CD4-positive, alpha-beta T cell (primary cell): ENCODE data around the gene DNAL1. TPM values are rescaled to one million over a fixed set of nuclear protein-coding genes. Genes with fewer than 3 reads are reported as not detected.

Source experiments
- ATAC-seq: fragments of 200-7000 bp; cut with Tn5 transposase; one replicate; pipeline ENCODE4 v1.10.0; 2022; ENCODE audit warnings: mild to moderate bottlenecking; ENCODE audit not compliant: poor library complexity
- CTCF ChIA-PET: fragments of 350-600 bp; sonication (Branson Sonifier 250); formaldehyde crosslinking; loops from one replicate; lab custom pipeline; 2021; ENCODE audit warnings: antibody characterized with exemption, inconsistent platforms; lab: Charles Lee
- POLR2A ChIA-PET: fragments of 350-600 bp; sonication (Branson Sonifier 250); formaldehyde crosslinking; loops from one replicate; lab custom pipeline; 2021; ENCODE audit warnings: antibody characterized with exemption, inconsistent platforms; lab: Charles Lee
- DNase-seq, 14 experiments: peaks; one replicate each; pipeline ENCODE4 v3.0.0-alpha.2; 2013 to 2020; ENCODE audit warnings: mixed read lengths in 2 of 14
- H3K27ac ChIP-seq, 2 donors: one replicate each; pipeline versions ENCODE4 v1.5.1 to v1.7.0; 2013; ENCODE audit warnings: low read length in 2 of 2, low read depth in 1 of 2, mild to moderate bottlenecking in 1 of 2
- H3K27me3 ChIP-seq, 2 experiments: 1 replicate in 1 of 2; 2 replicates in 1 of 2; pipeline versions ENCODE4 v1.6.1 to v1.7.0; 2013; ENCODE audit warnings: low read length in 2 of 2, control low read depth in 1 of 2, mild to moderate bottlenecking in 1 of 2, moderate library complexity in 1 of 2; ENCODE audit not compliant: insufficient read depth in 2 of 2, control insufficient read depth in 1 of 2
- H3K36me3 ChIP-seq: one replicate; pipeline ENCODE4 v1.6.1; 2013; ENCODE audit warnings: low read length, control low read depth; ENCODE audit not compliant: insufficient read depth
- H3K4me1 ChIP-seq: one replicate; pipeline ENCODE4 v1.6.1; 2013; ENCODE audit warnings: low read length, control low read depth; ENCODE audit not compliant: insufficient read depth
- H3K4me3 ChIP-seq: one replicate; pipeline ENCODE4 v1.5.1; 2013; ENCODE audit warnings: mild to moderate bottlenecking, low read length, moderate library complexity
- H3K9me3 ChIP-seq, 2 experiments: 1 replicate in 1 of 2; 2 replicates in 1 of 2; pipeline versions ENCODE4 v1.6.1 to v1.7.0; 2013; ENCODE audit warnings: low read length in 2 of 2, mild to moderate bottlenecking in 2 of 2, control low read depth in 1 of 2, moderate library complexity in 1 of 2; ENCODE audit not compliant: control insufficient read depth in 1 of 2, insufficient read depth in 1 of 2
- H3K27ac Mint-ChIP-seq: one replicate; pipeline ENCODE4 v1.8.0; 2020; ENCODE audit warnings: mixed read lengths
- H3K27me3 Mint-ChIP-seq: one replicate; pipeline ENCODE4 v1.8.0; 2021; ENCODE audit warnings: mixed read lengths
- H3K36me3 Mint-ChIP-seq: one replicate; pipeline ENCODE4 v1.8.0; 2021; ENCODE audit warnings: low read depth, mixed read lengths
- H3K4me1 Mint-ChIP-seq: one replicate; pipeline ENCODE4 v1.8.0; 2021; ENCODE audit warnings: low read depth, mixed read lengths
- H3K4me3 Mint-ChIP-seq: one replicate; pipeline ENCODE4 v1.8.0; 2020; ENCODE audit warnings: mild to moderate bottlenecking, mixed read lengths
- H3K9me3 Mint-ChIP-seq: one replicate; pipeline ENCODE4 v1.8.0; 2020; ENCODE audit warnings: mixed read lengths
- CTCF ChIP-seq: fragments of 200-600 bp; IDR thresholded peaks from one replicate; pipeline ENCODE4 v1.8.0; 2022; ENCODE audit warnings: antibody characterized with exemption, mild to moderate bottlenecking
- intact Hi-C, 2 experiments: fragments of 100-400 bp; cut with DNase I in 1 of 2; cut with micrococcal nuclease in 1 of 2; formaldehyde crosslinking; loops; one replicate each; pipeline versions ENCODE4 v1.15.1 to v1.9.0; 2023 to 2025; cut with DNase I, micrococcal nuclease
- total RNA-seq, 174 experiments: library from RNA in 2 of 174; stranded (reverse) in 2 of 174; gene quantifications; one replicate each; pipeline ENCODE4 v1.2.3 and lab custom pipeline; 2021 to 2026

Gene DNAL1
- total RNA-seq, 2 experiments from 2014 or later, result 2.9 to 3.7 TPM

DNA sequence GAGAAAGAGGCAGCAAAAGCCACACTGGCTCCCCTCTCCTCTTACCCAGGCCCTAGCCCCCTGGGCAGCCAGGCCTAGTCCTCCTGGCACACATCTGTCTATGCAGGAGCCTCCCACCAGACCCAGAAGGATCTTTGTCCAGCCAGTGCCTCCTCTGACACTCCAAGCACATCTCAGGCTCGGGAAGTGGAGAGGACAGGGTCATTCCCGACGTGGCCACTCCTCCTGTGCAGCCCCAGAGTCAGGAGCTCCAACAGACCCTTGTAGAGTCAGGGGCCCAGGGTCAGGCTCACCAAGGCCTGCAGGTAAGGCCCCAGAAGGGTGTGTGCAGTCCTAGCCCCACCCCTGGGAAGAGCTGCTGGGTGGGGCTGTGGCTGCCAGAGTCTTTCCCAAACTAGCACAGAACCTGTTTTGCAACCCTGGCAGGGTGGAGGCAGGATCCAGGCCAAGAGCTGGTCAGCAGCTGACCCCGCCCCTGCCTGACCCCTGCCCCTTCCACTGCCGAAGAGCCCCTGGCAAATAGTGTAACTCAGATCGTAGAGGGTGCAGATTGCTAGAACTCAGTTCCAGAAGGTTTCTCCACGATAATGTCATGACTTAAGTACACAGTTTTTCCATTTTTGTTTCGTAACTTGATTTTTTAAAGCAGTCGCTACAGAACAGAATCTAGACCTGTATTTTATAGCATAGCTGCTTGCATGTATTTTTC is 96.0 kb downstream of the DNAL1 start:
- intact Hi-C loops, result loop anchor here (2.0 to 5.0 kb wide), 2 partner anchors 26 to 47 kb away; no protein-coding TSS in a partner anchor
- DNase-seq, result no peak
- H3K4me3 ChIP-seq, result peak overlapping the region; percentile 36
- H3K27me3 ChIP-seq, result no peaks in the 10 kb centered on the region
- peaks cover 58% of the 10 kb centered on the region for H3K4me1 Mint-ChIP-seq
- H3K9me3 Mint-ChIP-seq, result no peaks in the 10 kb centered on the region
- H3K36me3 ChIP-seq, result peaks cover 45% of the 10 kb centered on the region
- H3K27ac ChIP-seq, result peak overlapping the region; percentile 76 to 78
- CTCF ChIA-PET, result interaction anchor here (1.0 to 6.3 kb wide), 10 partner anchors 9 to 127 kb away, joined by 3 to 65 read pairs (median 6); a partner anchor contains a TSS
- H3K4me3 Mint-ChIP-seq, result peak overlapping the region; percentile 87
- POLR2A ChIA-PET, result interaction anchor here (0.7 to 9.8 kb wide), 12 partner anchors 9 to 111 kb away, joined by 3 to 282 read pairs (median 5); partner anchors contain the start of genes PNMA1 and PTGR2
- no peaks in the 10 kb centered on the region for H3K27me3 Mint-ChIP-seq
- peaks cover 30% of the 10 kb centered on the region for H3K36me3 Mint-ChIP-seq
- peak overlapping the region; percentile 99 for H3K27ac Mint-ChIP-seq
- H3K9me3 ChIP-seq, result no peaks in the 10 kb centered on the region
- ATAC-seq, result no peak
- TF ChIP-seq CTCF, result no peak
- H3K4me1 ChIP-seq, result peaks cover 77% of the 10 kb centered on the region

DNA sequence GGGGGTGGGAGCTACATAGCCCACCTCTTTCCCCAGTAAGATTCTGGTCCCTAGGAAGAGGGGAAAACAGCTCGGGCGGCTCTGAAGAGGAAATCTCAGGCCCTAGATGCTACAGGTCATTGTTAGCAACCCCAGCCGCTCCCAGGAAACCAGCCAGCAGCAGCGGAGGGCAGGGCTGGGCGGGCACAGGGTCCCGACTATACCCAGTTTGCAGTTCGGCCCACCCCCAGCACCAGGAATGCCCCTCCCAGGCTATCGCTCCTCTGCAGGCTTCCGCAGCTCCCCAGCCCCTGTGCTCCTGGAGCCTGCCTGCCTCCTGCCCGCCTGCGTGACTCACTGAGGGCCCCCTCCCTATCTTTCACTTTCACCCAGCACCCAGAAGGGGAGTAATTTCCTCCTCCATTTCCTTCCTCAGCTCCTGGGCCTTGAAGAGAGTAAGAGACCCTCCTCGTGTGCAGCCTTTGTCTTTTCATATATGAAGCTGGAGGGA is 96.6 kb downstream of the DNAL1 start:
- Mint-ChIP-seq H3K9me3 (no peaks in the 10 kb centered on the region), H3K4me3 (peak overlapping the region; percentile 87), H3K27me3 (no peaks in the 10 kb centered on the region), H3K36me3 (peaks cover 24% of the 10 kb centered on the region), H3K4me1 (peaks cover 65% of the 10 kb centered on the region), H3K27ac (peak overlapping the region; percentile 99)
- ATAC-seq (peak; percentile 79), DNase-seq (peak in 13 of 14 experiments; percentile 45 to 84 (median 65))
- peaks cover 40% of the 10 kb centered on the region for H3K36me3 ChIP-seq
- intact Hi-C loops, result loop anchor here (2.0 to 5.0 kb wide), 2 partner anchors 25 to 46 kb away; no protein-coding TSS in a partner anchor
- no peaks in the 10 kb centered on the region for H3K9me3 ChIP-seq
- H3K4me1 ChIP-seq, result peaks cover 83% of the 10 kb centered on the region
- CTCF ChIA-PET, result interaction anchor here (1.0 to 6.3 kb wide), 11 partner anchors 10 to 127 kb away, joined by 3 to 65 read pairs (median 5); a partner anchor contains a TSS
- peak overlapping the region; percentile 36 for H3K4me3 ChIP-seq
- POLR2A ChIA-PET, result interaction anchor here (0.6 to 9.8 kb wide), 15 partner anchors 12 to 145 kb away, joined by 3 to 282 read pairs (median 5); partner anchors contain the start of genes PNMA1, PTGR2 and ZNF410
- H3K27me3 ChIP-seq, result no peaks in the 10 kb centered on the region
- no peak for TF ChIP-seq CTCF
- H3K27ac ChIP-seq, result peak overlapping the region; percentile 76 to 78

DNA sequence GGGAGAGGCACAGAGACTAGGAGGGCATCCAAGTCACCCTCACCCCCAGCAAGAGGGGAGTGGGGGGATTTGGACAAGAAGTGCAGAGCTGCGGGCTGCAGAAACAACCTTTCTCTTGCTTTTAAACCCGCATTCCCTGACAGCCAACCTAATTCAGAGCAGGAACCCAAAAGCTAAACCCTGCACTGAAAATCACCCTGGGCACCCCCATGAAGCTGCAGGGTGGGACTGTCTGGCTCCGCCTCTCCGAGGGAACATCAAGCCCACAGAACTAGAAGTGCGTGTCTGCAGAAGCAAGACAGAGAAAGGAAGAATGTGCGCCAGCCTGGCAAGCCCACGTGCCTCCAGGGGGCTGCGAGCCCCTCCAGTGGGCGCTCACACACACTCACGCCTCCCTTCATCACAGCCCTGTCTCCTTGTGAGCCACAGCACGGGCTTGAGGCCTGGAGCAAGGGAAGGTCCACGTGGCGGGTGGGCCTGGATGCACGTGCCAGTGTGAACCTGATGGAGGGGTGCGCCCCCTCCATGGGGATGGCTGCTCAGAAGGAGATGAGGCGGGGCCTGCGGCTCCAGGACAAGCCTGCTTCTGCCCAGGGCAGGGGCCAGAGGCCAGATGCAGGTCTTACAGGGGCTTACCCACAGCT is 97.2 kb downstream of the DNAL1 start:
- Mint-ChIP-seq H3K4me3 (peak overlapping the region; percentile 87), H3K36me3 (peaks cover 18% of the 10 kb centered on the region), H3K9me3 (no peaks in the 10 kb centered on the region), H3K27me3 (no peaks in the 10 kb centered on the region), H3K27ac (peak overlapping the region; percentile 99), H3K4me1 (peaks cover 71% of the 10 kb centered on the region)
- Histone ChIP-seq H3K27ac (peak overlapping the region; percentile 76 to 78), H3K27me3 (no peaks in the 10 kb centered on the region), H3K36me3 (peaks cover 35% of the 10 kb centered on the region), H3K4me3 (peak overlapping the region; percentile 36), H3K4me1 (peaks cover 89% of the 10 kb centered on the region), H3K9me3 (no peaks in the 10 kb centered on the region)
- peak; percentile 37 for ATAC-seq
- peak in 3 of 14 experiments; percentile 53 to 75 (median 71) for DNase-seq
- POLR2A ChIA-PET, result interaction anchor here (0.6 to 9.8 kb wide), 15 partner anchors 13 to 145 kb away, joined by 3 to 282 read pairs (median 5); partner anchors contain the start of genes PNMA1, PTGR2 and ZNF410
- no peak for TF ChIP-seq CTCF
- intact Hi-C loops, result loop anchor here (2.0 to 5.0 kb wide), 4 partner anchors 17 to 45 kb away; a partner anchor contains a TSS
- CTCF ChIA-PET, result interaction anchor here (1.0 to 6.3 kb wide), 11 partner anchors 10 to 126 kb away, joined by 3 to 65 read pairs (median 5); a partner anchor contains a TSS
